Spleen (tissue), 11 donors: ENCODE data around the gene ZNF320. TPM values are rescaled to one million over a fixed set of nuclear protein-coding genes. Genes with fewer than 3 reads are reported as not detected.
A peak's percentile ranks its signal among the peaks of the same experiment; 100 is the strongest.
"Not testable (repeated sequence)": the region's sequence is repeated elsewhere in the genome, so short reads cannot be mapped to it uniquely, and the experiment has no call there.

Experiments
- DNase-seq: peaks from one replicate; pipeline ENCODE4 v3.0.0-alpha.2; 2020
- H3K27ac ChIP-seq, 8 donors: fragments of 200-600 bp; sonication (generic) in 7 of 8; 1 replicate in 4 of 8; 2 replicates in 4 of 8; pipeline versions ENCODE4 v1.5.0 to v1.8.0; 2016 to 2021; ENCODE audit warnings: inconsistent platforms in 4 of 8, mild to moderate bottlenecking in 4 of 8, moderate library complexity in 1 of 8
- H3K27me3 ChIP-seq, 7 donors: fragments of 200-600 bp; sonication (generic) in 6 of 7; replicated peaks in 1 of 7; 1 replicate in 4 of 7; 2 replicates in 3 of 7; pipeline versions ENCODE4 v1.5.0 to v1.8.0; 2016 to 2021; ENCODE audit warnings: inconsistent platforms in 3 of 7, mild to moderate bottlenecking in 1 of 7
- H3K36me3 ChIP-seq, 6 donors: fragments of 200-600 bp; sonication (generic) in 5 of 6; 1 replicate in 4 of 6; 2 replicates in 2 of 6; pipeline versions ENCODE4 v1.5.0 to v1.8.0; 2016 to 2021; ENCODE audit warnings: inconsistent platforms in 2 of 6
- H3K4me1 ChIP-seq, 6 donors: fragments of 200-600 bp; sonication (generic) in 5 of 6; 1 replicate in 3 of 6; 2 replicates in 3 of 6; pipeline versions ENCODE4 v1.5.0 to v1.8.0; 2016 to 2021; ENCODE audit warnings: inconsistent platforms in 3 of 6
- H3K4me3 ChIP-seq, 8 donors: fragments of 200-600 bp; sonication (generic) in 7 of 8; 1 replicate in 4 of 8; 2 replicates in 4 of 8; pipeline versions ENCODE4 v1.5.0 to v1.8.0; 2016 to 2021; ENCODE audit warnings: inconsistent platforms in 4 of 8, mild to moderate bottlenecking in 4 of 8, moderate library complexity in 2 of 8
- H3K9me3 ChIP-seq, 8 donors: fragments of 200-600 bp; sonication (generic) in 7 of 8; 1 replicate in 4 of 8; 2 replicates in 4 of 8; pipeline versions ENCODE4 v1.5.0 to v1.8.0; 2016 to 2021; ENCODE audit warnings: inconsistent platforms in 4 of 8
- POLR2A ChIP-seq, 3 donors: fragments of 450-650 bp; IDR thresholded peaks; one replicate each; pipeline ENCODE4 v1.5.1; 2017; ENCODE audit warnings: antibody characterized with exemption in 3 of 3, mild to moderate bottlenecking in 1 of 3
- POLR2AphosphoS5 ChIP-seq, 3 donors: sonication (generic); formaldehyde crosslinking; IDR thresholded peaks; one replicate each; pipeline ENCODE4 v1.5.1; 2017; ENCODE audit warnings: antibody characterized with exemption in 3 of 3
- WGBS, 5 donors: extraction: QIAGEN DNeasy Blood & Tissue Kit in 3 of 5; methylation state at CpG; one replicate each; pipeline versions ENCODE4 v1.1.5 to v1.1.7; 2013 to 2018; 5-methylcytosine and 5-hydroxymethylcytosine counted together
- intact Hi-C: fragments of 100-400 bp; cut with DNase I; formaldehyde crosslinking; loops from one replicate; pipeline ENCODE4 v1.15.0; 2023; ENCODE audit warnings: low total_unique reads
- polyA plus RNA-seq, 3 donors: library from polyadenylated mRNA; stranded (reverse); fragments of 200-250 nt; gene quantifications; one replicate each; pipeline ENCODE4 v1.2.1, GENCODE V29; 2013
- total RNA-seq, 7 donors: library from RNA; depleted of rRNA in 3 of 7; stranded (reverse); fragments of >200 nt in 3 of 7; fragmentation: NEBNext Ultra II Directional in 4 of 7; extraction: Animal tissue kit (Norgen Biotek cat#: 25700) in 4 of 7; gene quantifications; one replicate each; pipeline versions ENCODE4 v1.1.0 to v1.2.1, GENCODE V29; 2016 to 2021
- TF ChIP-seq, protein P1 (sequence below), 11 experiments: fragments of 200-600 bp in 7 of 11; fragments of 450-650 bp in 4 of 11; sonication (generic) in 4 of 11; IDR thresholded peaks in 8 of 11; conservative IDR thresholded peaks in 3 of 11; 1 replicate in 7 of 11; 2 replicates in 4 of 11; pipeline versions ENCODE4 v1.4.0 to v1.8.0; 2016 to 2021; ENCODE audit warnings: antibody characterized with exemption in 11 of 11, inconsistent platforms in 4 of 11, mild to moderate bottlenecking in 1 of 11
- donor health status: healthy with polysubstance abuse.
- donor health status: DM: no; HTN: no; CAD: no; lungs with moderate emphysema.
- donor health status: DM: no; HTN: no; CAD: no.
- donor health status: Bipolar disorder and iron deficiency.
- donor health status: healthy.
- donor health status: DM: no; HTN: no; CAD: no.
- donor health status: DM: yes; HTN: yes; CAD: no.

The ZNF320 gene
- total and polyA plus RNA-seq, 10 donors: 3.1 to 23.9 (median 14.3) TPM

DNA sequence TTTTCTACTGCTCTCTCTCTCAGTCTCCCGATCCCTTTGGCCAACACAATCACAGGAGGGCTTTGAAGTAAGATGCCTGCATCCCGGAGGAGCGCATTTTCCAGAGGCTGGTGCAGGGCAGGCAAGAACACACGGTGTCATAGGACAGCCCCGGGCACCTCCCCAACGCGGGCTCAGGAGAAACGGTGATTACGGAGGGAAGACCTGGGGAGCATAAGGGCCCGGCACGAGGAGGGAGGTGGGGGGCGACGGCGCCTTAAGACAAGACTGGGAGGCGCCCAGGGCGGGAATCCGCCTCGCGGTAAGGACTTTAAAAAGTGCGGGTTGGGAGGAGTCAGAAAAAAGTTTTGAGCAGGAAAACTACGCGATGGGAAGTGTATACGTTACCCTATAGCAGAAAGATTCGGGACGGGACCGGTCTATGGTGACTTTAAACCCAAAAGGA, 44.5 kb upstream of the ZNF320 start:
- intact Hi-C loops: no loop called here
- Histone ChIP-seq H3K27me3 (no peaks in the 10 kb centered on the region), H3K27ac (peak overlapping the region; percentile 72 to 89 (median 84)), H3K36me3 (peaks cover 0 to 10% (median 0%) of the 10 kb centered on the region in 6 donors), H3K4me1 (peaks cover 0 to 46% (median 28%) of the 10 kb centered on the region in 6 donors), H3K4me3 (peak overlapping the region; percentile 56 to 84 (median 71)), H3K9me3 (peaks cover 0 to 42% (median 20%) of the 10 kb centered on the region in 8 donors)
- WGBS, 5 donors: 0 to 1% (median 0%) methylated on average over 25 to 26 of the region's 26 CpGs
- TF ChIP-seq, protein P1, sequence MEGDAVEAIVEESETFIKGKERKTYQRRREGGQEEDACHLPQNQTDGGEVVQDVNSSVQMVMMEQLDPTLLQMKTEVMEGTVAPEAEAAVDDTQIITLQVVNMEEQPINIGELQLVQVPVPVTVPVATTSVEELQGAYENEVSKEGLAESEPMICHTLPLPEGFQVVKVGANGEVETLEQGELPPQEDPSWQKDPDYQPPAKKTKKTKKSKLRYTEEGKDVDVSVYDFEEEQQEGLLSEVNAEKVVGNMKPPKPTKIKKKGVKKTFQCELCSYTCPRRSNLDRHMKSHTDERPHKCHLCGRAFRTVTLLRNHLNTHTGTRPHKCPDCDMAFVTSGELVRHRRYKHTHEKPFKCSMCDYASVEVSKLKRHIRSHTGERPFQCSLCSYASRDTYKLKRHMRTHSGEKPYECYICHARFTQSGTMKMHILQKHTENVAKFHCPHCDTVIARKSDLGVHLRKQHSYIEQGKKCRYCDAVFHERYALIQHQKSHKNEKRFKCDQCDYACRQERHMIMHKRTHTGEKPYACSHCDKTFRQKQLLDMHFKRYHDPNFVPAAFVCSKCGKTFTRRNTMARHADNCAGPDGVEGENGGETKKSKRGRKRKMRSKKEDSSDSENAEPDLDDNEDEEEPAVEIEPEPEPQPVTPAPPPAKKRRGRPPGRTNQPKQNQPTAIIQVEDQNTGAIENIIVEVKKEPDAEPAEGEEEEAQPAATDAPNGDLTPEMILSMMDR (IDR thresholded peaks at IDR 0.05 in 8 of 11, conservative IDR thresholded peaks at IDR 0.05 in 3 of 11): no peak
- TF ChIP-seq POLR2A (IDR thresholded peaks at IDR 0.05) (no peak), POLR2AphosphoS5 (IDR thresholded peaks at IDR 0.05) (no peak)
- DNase-seq: peak; percentile 85

DNA sequence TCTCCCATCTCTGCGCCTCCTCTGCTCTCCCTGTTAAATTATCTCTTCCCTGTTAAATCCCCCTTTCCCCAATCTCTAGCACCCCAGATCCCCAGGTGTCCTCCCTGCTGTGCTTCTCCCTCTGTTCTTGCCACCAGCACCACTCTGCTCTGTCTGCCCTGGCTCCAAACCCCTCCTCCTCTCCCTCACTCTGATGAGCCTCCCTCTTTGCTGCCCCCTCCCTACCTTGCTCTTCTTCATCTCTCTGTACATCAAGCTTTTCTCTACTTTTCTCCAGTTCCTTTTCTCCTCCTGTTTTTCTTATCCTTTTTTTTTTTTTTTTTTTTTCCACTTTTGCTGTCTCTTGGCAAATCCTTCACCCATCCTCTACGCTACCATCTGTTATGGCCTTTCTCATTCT, 44.1 kb upstream of the ZNF320 start:
- Histone ChIP-seq H3K27ac (peak overlapping the region in 4 of 8 donors; percentile 83 to 89 (median 86)), H3K4me3 (peak overlapping the region; percentile 56 to 84 (median 71)), H3K4me1 (peaks cover 0 to 46% (median 28%) of the 10 kb centered on the region in 6 donors), H3K36me3 (peaks cover 0 to 14% (median 0%) of the 10 kb centered on the region in 6 donors), H3K9me3 (peaks cover 0 to 41% (median 15%) of the 10 kb centered on the region in 8 donors)
- DNase-seq, H3K27me3 ChIP-seq, intact Hi-C loops: not testable (repeated sequence)
- 51 to 63% (median 58%) methylated on average over 2 of the region's 2 CpGs for WGBS, 5 donors

DNA sequence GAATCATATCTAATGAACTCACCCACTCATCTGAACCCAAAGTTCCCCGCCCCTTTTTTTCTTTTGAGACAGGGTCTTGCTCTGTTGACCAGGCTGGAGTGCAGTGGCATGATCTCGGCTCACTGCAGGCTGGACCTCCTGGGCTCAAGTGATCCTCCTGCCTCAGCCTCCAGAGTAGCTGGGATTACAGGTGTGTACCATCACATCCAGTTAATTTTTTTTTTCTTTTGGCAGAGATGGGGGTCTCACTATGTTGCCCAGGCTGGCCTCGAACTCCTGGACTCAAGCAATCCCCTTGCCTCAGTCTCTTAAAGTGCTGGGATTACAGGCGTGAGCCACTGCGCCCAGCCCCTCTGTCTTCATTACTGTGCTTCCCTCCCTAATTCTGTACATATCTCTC, 43.5 kb upstream of the ZNF320 start:
- Histone ChIP-seq H3K9me3 (peaks cover 0 to 41% (median 9%) of the 10 kb centered on the region in 8 donors), H3K36me3 (peaks cover 0 to 21% (median 0%) of the 10 kb centered on the region in 6 donors), H3K4me1 (peaks cover 0 to 46% (median 26%) of the 10 kb centered on the region in 6 donors)
- DNase-seq, H3K27me3 ChIP-seq, H3K27ac ChIP-seq, H3K4me3 ChIP-seq, intact Hi-C loops: not testable (repeated sequence)
- WGBS, 5 donors: 88 to 94% (median 91%) methylated on average over 5 of the region's 5 CpGs

DNA sequence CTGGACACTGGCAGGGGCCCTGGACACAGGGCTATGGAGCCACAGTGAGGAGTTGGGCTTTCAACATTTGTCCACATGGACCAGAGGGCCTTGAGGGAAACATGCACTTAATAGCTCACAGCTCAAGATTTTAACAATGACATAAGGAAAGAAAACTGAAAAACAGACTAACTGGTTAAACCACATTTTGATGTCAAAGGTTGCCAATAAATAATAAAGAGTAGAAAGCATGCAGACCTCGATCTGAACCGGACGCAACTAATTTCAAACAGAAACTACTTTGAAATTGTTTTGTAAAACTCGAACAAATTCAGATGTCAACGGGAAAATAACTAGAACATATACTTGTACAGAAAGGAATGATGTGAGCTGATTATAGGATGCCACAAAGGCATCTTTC, 41.3 kb upstream of the ZNF320 start:
- H3K4me1 ChIP-seq: peaks cover 0 to 46% (median 23%) of the 10 kb centered on the region in 6 donors
- H3K27me3 ChIP-seq: no peaks in the 10 kb centered on the region
- peaks cover 0 to 42% (median 10%) of the 10 kb centered on the region in 8 donors for H3K9me3 ChIP-seq
- DNase-seq: no peak
- peaks cover 0 to 39% (median 0%) of the 10 kb centered on the region in 6 donors for H3K36me3 ChIP-seq
- WGBS, 5 donors: 23 to 50% (median 41%) methylated on average over 5 of the region's 5 CpGs
- no peak for TF ChIP-seq POLR2AphosphoS5 (IDR thresholded peaks at IDR 0.05)
- TF ChIP-seq, protein P1 (IDR thresholded peaks at IDR 0.05 in 8 of 11, conservative IDR thresholded peaks at IDR 0.05 in 3 of 11): no peak
- no peak for TF ChIP-seq POLR2A (IDR thresholded peaks at IDR 0.05)
- intact Hi-C loops: no loop called here
- no peak overlapping the region for H3K4me3 ChIP-seq
- peak overlapping the region in 2 of 8 donors; percentile 8 to 9 for H3K27ac ChIP-seq

DNA sequence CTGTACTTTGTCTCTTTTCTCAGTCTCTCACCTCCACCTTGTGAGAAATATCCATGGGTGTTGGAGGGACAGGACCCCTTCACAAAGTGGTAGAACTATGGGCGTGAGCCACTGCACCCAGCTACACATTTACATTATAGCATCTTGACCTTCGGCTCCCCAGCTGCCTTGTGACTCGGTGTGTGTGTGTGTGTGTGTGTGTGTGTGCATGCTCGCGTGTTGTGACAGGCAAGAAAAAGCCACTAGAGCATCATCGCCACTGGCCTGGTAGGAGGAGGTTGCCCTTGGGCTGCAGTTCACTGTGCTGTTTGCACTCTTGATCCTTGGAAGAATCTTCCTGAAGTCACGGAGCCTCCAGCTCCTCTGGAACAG, 39.5 kb upstream of the ZNF320 start:
- Histone ChIP-seq H3K36me3 (peaks cover 0 to 48% (median 0%) of the 10 kb centered on the region in 6 donors), H3K4me1 (peaks cover 0 to 34% (median 17%) of the 10 kb centered on the region in 6 donors), H3K9me3 (peaks cover 0 to 58% (median 16%) of the 10 kb centered on the region in 8 donors), H3K27ac (no peak overlapping the region), H3K4me3 (no peak overlapping the region), H3K27me3 (no peaks in the 10 kb centered on the region)
- intact Hi-C loops: no loop called here
- 79 to 88% (median 84%) methylated on average over 7 of the region's 7 CpGs for WGBS, 5 donors
- TF ChIP-seq POLR2AphosphoS5 (IDR thresholded peaks at IDR 0.05) (no peak), POLR2A (IDR thresholded peaks at IDR 0.05) (no peak)
- TF ChIP-seq, protein P1 (IDR thresholded peaks at IDR 0.05 in 8 of 11, conservative IDR thresholded peaks at IDR 0.05 in 3 of 11): no peak
- DNase-seq: no peak
